ENCODE results near the gene FAAP20. TPM values are rescaled to one million over a fixed set of nuclear protein-coding genes. Genes with fewer than 3 reads are reported as not detected.

The FAAP20 gene
- total and polyA plus RNA-seq, 2 donors (not counting 3 experiments of a cell fraction or from before 2014, with no cell fraction given): 31.5 to 62.6 TPM

GRCh38 chr1:2173546-2174347, 20.8 kb downstream of the FAAP20 start:
- TF ChIP-seq FOS (IDR thresholded peaks at IDR 0.05; ENCODE audit: borderline replicate concordance, insufficient read depth, low read length) (no peak), EZH2 (IDR thresholded peaks at IDR 0.05; ENCODE audit: borderline replicate concordance, low read depth, low read length, severe bottlenecking) (no peak), JUN (IDR thresholded peaks at IDR 0.05; ENCODE audit: borderline replicate concordance, insufficient read depth, insufficient read length, low read depth) (no peak), MYC (IDR thresholded peaks at IDR 0.05; ENCODE audit: low read depth, low read length) (no peak), GATA2 (IDR thresholded peaks at IDR 0.05; ENCODE audit: insufficient read depth, insufficient read length, low read depth, low read length) (no peak), POLR2AphosphoS5 (IDR thresholded peaks at IDR 0.05; ENCODE audit: insufficient read depth, low read depth, low read length) (no peak), MAX (IDR thresholded peaks at IDR 0.05; ENCODE audit: insufficient read depth, insufficient read length) (no peak), POLR2A (IDR thresholded peaks at IDR 0.05; ENCODE audit: low read depth, low read length) (no peak), CTCF (IDR thresholded peaks at IDR 0.05; ENCODE audit: extremely low read depth in 1 of 2, insufficient read depth in 1 of 2, low read depth in 1 of 2, low read length in 2 of 2) (no peak)
- ChIA-PET POLR2A (no interaction called here), CTCF (interaction anchor here (0.7 to 4.0 kb wide), 33 partner anchors 9 to 246 kb away, joined by 3 to 73 read pairs (median 7); partner anchors contain the start of genes FAAP20 and GABRD)
- Histone ChIP-seq H3K79me2 (ENCODE audit: control insufficient read depth, insufficient read depth, low read length) (no peaks in the 10 kb centered on the region), H3K27me3 (ENCODE audit: control insufficient read depth in 2 of 2, insufficient read depth in 2 of 2, low read length in 2 of 2) (no peaks in the 10 kb centered on the region), H3K27ac (ENCODE audit: insufficient read depth, low read depth, low read length) (no peak overlapping the region), H3K9me3 (replicated peaks; ENCODE audit: control insufficient read depth, insufficient read depth, low read length) (no peaks in the 10 kb centered on the region), H3K36me3 (ENCODE audit: control insufficient read depth in 2 of 2, extremely low read depth in 1 of 2, insufficient read depth in 2 of 2, low read length in 2 of 2) (no peaks in the 10 kb centered on the region), H3K9ac (replicated peaks; ENCODE audit: extremely low read depth, insufficient read depth, low read length) (no peak overlapping the region), H3K9me1 (replicated peaks; ENCODE audit: control insufficient read depth, extremely low read depth, insufficient read depth, low read length) (no peaks in the 10 kb centered on the region), H4K20me1 (replicated peaks; ENCODE audit: control insufficient read depth, extremely low read depth, insufficient read depth, low read length) (no peaks in the 10 kb centered on the region), H3K4me3 (replicated peaks in 1 of 3; ENCODE audit: insufficient read depth in 1 of 3, low read depth in 1 of 3, low read length in 3 of 3) (no peak overlapping the region), H2AFZ (ENCODE audit: low read depth, low read length) (no peak overlapping the region), H3K4me2 (ENCODE audit: insufficient read depth, low read length) (no peak overlapping the region), H3K4me1 (ENCODE audit: control insufficient read depth, extremely low read depth, insufficient read depth, low read length) (no peaks in the 10 kb centered on the region)
- no peak for DNase-seq (ENCODE audit: low read depth, low spot score)
- BruUV-seq (replicated peaks): no TSS peak
- no peak for FAIRE-seq
- dilution Hi-C loops (cut with MboI; ENCODE audit: extremely low pct_ligation_motif_present, low sequenced_read_pairs): no loop called here
- intact Hi-C loops (cut with micrococcal nuclease): loop anchor here (1.0 to 2.0 kb wide), 3 partner anchors 41 to 82 kb away; no protein-coding TSS in a partner anchor
